NCI-H2196 (cell line): Measurements from ENCODE around the gene SLC25A51.
"Not testable (repeated sequence)": the region's sequence is repeated elsewhere in the genome, so short reads cannot be mapped to it uniquely, and the experiment has no call there.

Experiments
- DNase-seq: peaks from one replicate; lab custom pipeline; 2025; ENCODE audit not compliant: unreplicated experiment; lab: John Stamatoyannopoulos, UW

Gene SLC25A51

GRCh38 chr9:37905776-37906175 lies 1.8 kb upstream of the SLC25A51 start:
- DNase-seq: no peak

- no peak for DNase-seq
Measured at GRCh38 chr9:37905131-37905505, 1.2 kb upstream of the SLC25A51 start.

- no peak for DNase-seq
Measured at GRCh38 chr9:37904445-37905130, 661 bp upstream of the SLC25A51 start.

GRCh38 chr9:37902796-37903646 lies 906 bp downstream of the SLC25A51 start:
- peak; percentile 30 for DNase-seq

- DNase-seq: no peak
Measured at GRCh38 chr9:37902131-37902530, 1.8 kb downstream of the SLC25A51 start.

- DNase-seq: no peak
Measured at GRCh38 chr9:37899041-37899440, 4.9 kb downstream of the SLC25A51 start.

GRCh38 chr9:37897665-37898064 lies 6.3 kb downstream of the SLC25A51 start:
- no peak for DNase-seq

- DNase-seq: no peak
Measured at GRCh38 chr9:37892063-37892462, 11.9 kb downstream of the SLC25A51 start.

- DNase-seq: not testable (repeated sequence)
Measured at GRCh38 chr9:37891042-37891441, 12.9 kb downstream of the SLC25A51 start.

- DNase-seq: no peak
Measured at GRCh38 chr9:37889536-37889935, 14.4 kb downstream of the SLC25A51 start.

- DNase-seq: not testable (repeated sequence)
Measured at GRCh38 chr9:37887977-37888583, 15.8 kb downstream of the SLC25A51 start.

GRCh38 chr9:37880916-37881479 lies 22.9 kb downstream of the SLC25A51 start:
- no peak for DNase-seq

GRCh38 chr9:37876376-37876775 lies 27.6 kb downstream of the SLC25A51 start:
- DNase-seq: no peak

- DNase-seq: no peak
Measured at GRCh38 chr9:37873955-37874354, 30.0 kb downstream of the SLC25A51 start.

- DNase-seq: no peak
Measured at GRCh38 chr9:37870799-37871176, 33.1 kb downstream of the SLC25A51 start.

- DNase-seq: no peak
Measured at GRCh38 chr9:37870081-37870798, 33.7 kb downstream of the SLC25A51 start.

GRCh38 chr9:37862530-37862929 lies 41.4 kb downstream of the SLC25A51 start:
- no peak for DNase-seq

- DNase-seq: no peak
Measured at GRCh38 chr9:37859043-37859442, 44.9 kb downstream of the SLC25A51 start.

- no peak for DNase-seq
Measured at GRCh38 chr9:37856551-37856950, 47.4 kb downstream of the SLC25A51 start.

GRCh38 chr9:37852222-37852621 lies 51.7 kb downstream of the SLC25A51 start:
- DNase-seq: no peak

GRCh38 chr9:37840560-37841194 lies 63.2 kb downstream of the SLC25A51 start:
- DNase-seq: no peak
